HCT116 (cell line): ENCODE data around the gene NDUFB8. TPM values are rescaled to one million over a fixed set of nuclear protein-coding genes. Genes with fewer than 3 reads are reported as not detected.

Source experiments
- ATAC-seq: fragments of 200-7000 bp; cut with Tn5 transposase; 2 replicates; pipeline ENCODE4 v1.9.1; 2020; ENCODE audit warnings: mild to moderate bottlenecking, moderate library complexity
- BruUV-seq: library from RNA; stranded (reverse); fragments of 400-500 nt; replicated peaks from 2 replicates; lab custom pipeline; 2021; lab: Mats Ljungman, UMichigan
- CTCF ChIA-PET: fragments of 300-600 bp; sonication (Branson Sonifier 250); formaldehyde crosslinking; loops from one replicate; lab custom pipeline; 2021; ENCODE audit warnings: antibody characterized with exemption; lab: Charles Lee
- POLR2A ChIA-PET: fragments of 300-600, 350-600 bp; sonication (Branson Sonifier 250); formaldehyde crosslinking; loops from one replicate; lab custom pipeline; 2021; ENCODE audit warnings: antibody characterized with exemption; lab: Charles Lee
- RAD21 ChIA-PET, 2 experiments: fragments of 300-600 bp; sonication (Branson Sonifier 250); formaldehyde crosslinking; loops; one replicate each; lab custom pipeline; 2023; ENCODE audit warnings: low total read pairs in 2 of 2; ENCODE audit not compliant: uncharacterized antibody in 2 of 2, unreplicated experiment in 2 of 2, low non-redundant PET in 1 of 2; lab: Charles Lee
- DNase-seq: peaks from one replicate; pipeline ENCODE4 v3.0.0-alpha.2; 2010; ENCODE audit warnings: low read depth, low spot score
- H2AFZ ChIP-seq: fragments of 200-600 bp; shearing (Covaris generic), sonication (generic); 2 replicates; pipeline ENCODE4 v1.6.1; 2017; ENCODE audit warnings: low read depth, mixed run types, mixed read lengths, antibody characterized with exemption, low read length; ENCODE audit not compliant: poor library complexity, severe bottlenecking
- H3K27ac ChIP-seq: 2 replicates; pipeline ENCODE4 v1.5.1; 2012; ENCODE audit warnings: low read depth, low read length
- H3K27me3 ChIP-seq: fragments of 200-600 bp; sonication (generic); 2 replicates; pipeline ENCODE4 v1.6.1; 2016; ENCODE audit warnings: mixed run types, low read length, mixed read lengths; ENCODE audit not compliant: insufficient read depth
- H3K36me3 ChIP-seq, 2 experiments: fragments of 200-500 bp in 1 of 2; fragments of 200-600 bp in 1 of 2; sonication (Bioruptor generic) in 1 of 2; sonication (generic) in 1 of 2; 2 replicates each; pipeline versions ENCODE4 v1.5.1 to v1.6.1; 2014 to 2016; ENCODE audit warnings: low read length in 2 of 2, inconsistent platforms in 1 of 2, mixed read lengths in 1 of 2, mixed run types in 1 of 2; ENCODE audit not compliant: insufficient read depth in 2 of 2, control insufficient read depth in 1 of 2
- H3K4me1 ChIP-seq, 2 experiments: fragments of 200-600 bp in 1 of 2; sonication (generic) in 1 of 2; 2 replicates each; pipeline versions ENCODE4 v1.5.1 to v1.6.1; 2012 to 2017; ENCODE audit warnings: low read length in 2 of 2, inconsistent platforms in 1 of 2, mild to moderate bottlenecking in 1 of 2, mixed read lengths in 1 of 2, mixed run types in 1 of 2, moderate library complexity in 1 of 2; ENCODE audit not compliant: insufficient read depth in 2 of 2, control insufficient read depth in 1 of 2
- H3K4me2 ChIP-seq: fragments of 200-600 bp; sonication (generic); 2 replicates; pipeline ENCODE4 v1.6.1; 2017; ENCODE audit warnings: mixed run types, low read length, mixed read lengths
- H3K4me3 ChIP-seq, 2 experiments: fragments of 200-600 bp in 1 of 2; sonication (generic) in 1 of 2; replicated peaks in 1 of 2; 2 replicates each; pipeline ENCODE4 v1.5.1; 2011 to 2016; ENCODE audit warnings: low read length in 2 of 2, control low read depth in 1 of 2, low read depth in 1 of 2, mild to moderate bottlenecking in 1 of 2, mixed read lengths in 1 of 2, mixed run types in 1 of 2
- H3K79me2 ChIP-seq: fragments of 200-600 bp; sonication (generic); 2 replicates; pipeline ENCODE4 v1.6.1; 2017; ENCODE audit warnings: mild to moderate bottlenecking, mixed run types, low read length, moderate library complexity, mixed read lengths; ENCODE audit not compliant: insufficient read depth
- H3K9ac ChIP-seq: fragments of 200-600 bp; sonication (generic); 2 replicates; pipeline ENCODE4 v1.6.1; 2016; ENCODE audit warnings: low read length, mixed read lengths
- H3K9me2 ChIP-seq: fragments of 200-600 bp; sonication (generic), shearing (Covaris generic); 2 replicates; pipeline ENCODE4 v1.6.1; 2017; ENCODE audit warnings: mixed run types, mild to moderate bottlenecking, moderate library complexity; ENCODE audit not compliant: insufficient read depth
- H3K9me3 ChIP-seq, 2 experiments: fragments of 200-500 bp in 1 of 2; fragments of 200-600 bp in 1 of 2; sonication (Bioruptor generic) in 1 of 2; sonication (generic) in 1 of 2; 2 replicates each; pipeline ENCODE4 v1.6.1; 2014 to 2017; ENCODE audit warnings: low read length in 2 of 2, mixed read lengths in 2 of 2, inconsistent platforms in 1 of 2, low read depth in 1 of 2, mild to moderate bottlenecking in 1 of 2, mixed run types in 1 of 2, moderate library complexity in 1 of 2; ENCODE audit not compliant: control insufficient read depth in 1 of 2, insufficient read depth in 1 of 2
- H4K20me1 ChIP-seq: fragments of 200-600 bp; sonication (generic), shearing (Covaris generic); 2 replicates; pipeline ENCODE4 v1.6.1; 2017; ENCODE audit warnings: mixed run types, mild to moderate bottlenecking, moderate library complexity; ENCODE audit not compliant: insufficient read depth
- CTCF ChIP-seq, 3 experiments: fragments of 200-600 bp in 1 of 3; sonication (generic) in 1 of 3; IDR thresholded peaks in 2 of 3; conservative IDR thresholded peaks in 1 of 3; 2 replicates each; pipeline ENCODE4 v1.5.1; 2012 to 2017; ENCODE audit warnings: low read depth in 2 of 3, low read length in 2 of 3, antibody characterized with exemption in 1 of 3, borderline replicate concordance in 1 of 3, control low read depth in 1 of 3, mild to moderate bottlenecking in 1 of 3, mixed read lengths in 1 of 3, mixed run types in 1 of 3, moderate library complexity in 1 of 3; ENCODE audit not compliant: insufficient read depth in 1 of 3
- EZH2 ChIP-seq: fragments of 200-600 bp; sonication (generic); IDR thresholded peaks from 2 replicates; pipeline ENCODE4 v1.6.1; 2017; ENCODE audit warnings: antibody characterized with exemption, mixed run types
- JUND ChIP-seq: IDR thresholded peaks from 2 replicates; pipeline ENCODE4 v1.6.1; 2012
- RAD21 ChIP-seq: IDR thresholded peaks from 2 replicates; pipeline ENCODE4 v1.6.1; 2012; ENCODE audit warnings: low read depth, mild to moderate bottlenecking
- SIN3A ChIP-seq: IDR thresholded peaks from 2 replicates; pipeline ENCODE4 v1.6.1; 2012; ENCODE audit warnings: low read depth
- ZBTB33 ChIP-seq: IDR thresholded peaks from 2 replicates; pipeline ENCODE4 v1.6.1; 2011; ENCODE audit warnings: mild to moderate bottlenecking, low read length, moderate library complexity; ENCODE audit not compliant: insufficient replicate concordance; ENCODE audit errors: extremely low read depth
- intact Hi-C: fragments of 100-400 bp; cut with micrococcal nuclease; formaldehyde crosslinking; loops from 2 replicates; pipeline ENCODE4 v1.10.0; 2022
- total RNA-seq: library from RNA; stranded (reverse); gene quantifications from one replicate; pipeline ENCODE4 v1.2.1, GENCODE V29; 2021; ENCODE audit not compliant: unreplicated experiment

NDUFB8 gene
- total RNA-seq, 1 experiment from 2014 or later, result 243 TPM

DNA sequence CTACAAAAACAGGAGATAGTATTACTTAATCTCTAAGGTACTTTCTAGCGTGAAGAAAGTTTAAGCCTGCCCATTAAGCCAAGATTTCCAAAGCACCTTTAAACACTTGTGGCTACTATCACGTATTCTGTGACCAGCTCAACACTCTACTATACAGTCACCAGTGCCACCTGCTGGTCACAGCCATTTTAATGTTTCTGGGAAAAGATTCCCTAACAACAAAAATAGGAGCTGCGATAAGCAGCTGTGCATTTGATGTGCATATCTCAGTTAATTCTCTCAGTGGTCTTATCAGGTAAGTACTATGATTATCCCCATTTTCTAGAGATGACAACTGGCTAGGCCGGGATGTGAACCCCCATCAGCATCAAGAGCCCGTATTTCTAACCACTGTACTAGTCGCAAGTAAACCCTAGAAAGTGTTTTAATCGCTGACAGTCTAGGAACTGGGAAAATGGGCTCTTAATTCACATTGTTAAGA is 10.9 kb downstream of the NDUFB8 start:
- no peak overlapping the region for H3K27ac ChIP-seq
- no peak overlapping the region for H3K4me3 ChIP-seq
- peak; percentile 79 for ATAC-seq
- no TSS peak for BruUV-seq
- ChIA-PET RAD21 (interaction anchor here (0.5 to 2.1 kb wide), 12 partner anchors 10 to 360 kb away, joined by 3 to 7 read pairs (median 4); no protein-coding TSS in a partner anchor), POLR2A (interaction anchor here (0.6 to 1.3 kb wide), 4 partner anchors 17 to 176 kb away, joined by 3 to 5 read pairs (median 4); partner anchors contain the start of gene HIF1AN), CTCF (interaction anchor here (0.6 to 3.4 kb wide), 50 partner anchors 9 to 673 kb away, joined by 3 to 54 read pairs (median 4); partner anchors contain the start of genes HIF1AN, NDUFB8, PKD2L1 and SCD)
- H3K4me2 ChIP-seq, result no peak overlapping the region; the same call in 1 of the 2 replicates
- TF ChIP-seq SIN3A (no peak), JUND (peak; percentile 18; the same call in 1 of the 2 replicates), RAD21 (peak; percentile 82), ZBTB33 (no peak), EZH2 (no peak), CTCF (IDR thresholded peaks at IDR 0.05 in 2 of 3, conservative IDR thresholded peaks at IDR 0.05 in 1 of 3; ENCODE audit: borderline replicate concordance in 1 of 3, insufficient read depth in 1 of 3, low read depth in 2 of 3, low read length in 2 of 3) (peak; percentile 83 to 89 (median 87))
- H3K9ac ChIP-seq, result no peak overlapping the region
- H3K79me2 ChIP-seq, result no peaks in the 10 kb centered on the region
- DNase-seq, result peak; percentile 41
- H3K9me3 ChIP-seq, result no peaks in the 10 kb centered on the region
- no peaks in the 10 kb centered on the region for H3K27me3 ChIP-seq
- H3K4me1 ChIP-seq, result no peaks in the 10 kb centered on the region
- peaks cover 16 to 20% of the 10 kb centered on the region in 2 experiments; a peak in 2 of 4 replicates for H3K36me3 ChIP-seq
- H4K20me1 ChIP-seq, result no peaks in the 10 kb centered on the region
- intact Hi-C loops, result loop anchor here (1.0 to 10.0 kb wide), 3 partner anchors 84 to 664 kb away; no protein-coding TSS in a partner anchor
- H2AFZ ChIP-seq, result no peak overlapping the region
- H3K9me2 ChIP-seq, result no peaks in the 10 kb centered on the region
